Ovary (tissue), 3 donors: ENCODE results near the gene ZFP36.

ENCODE experiments used
- EP300 ChIP-seq: sonication (generic); formaldehyde crosslinking; IDR thresholded peaks from one replicate; pipeline ENCODE4 v1.6.1; 2017; ENCODE audit warnings: antibody characterized with exemption
- TF ChIP-seq, protein P1 (sequence below), 3 donors: fragments of 450-650 bp in 2 of 3; fragments of 200-600 bp in 1 of 3; IDR thresholded peaks; one replicate each; pipeline versions ENCODE4 v1.5.1 to v1.8.0; 2016 to 2022; ENCODE audit warnings: antibody characterized with exemption in 3 of 3, mild to moderate bottlenecking in 1 of 3
- donor health status: DM: no; HTN: no; CAD: no.

DNA sequence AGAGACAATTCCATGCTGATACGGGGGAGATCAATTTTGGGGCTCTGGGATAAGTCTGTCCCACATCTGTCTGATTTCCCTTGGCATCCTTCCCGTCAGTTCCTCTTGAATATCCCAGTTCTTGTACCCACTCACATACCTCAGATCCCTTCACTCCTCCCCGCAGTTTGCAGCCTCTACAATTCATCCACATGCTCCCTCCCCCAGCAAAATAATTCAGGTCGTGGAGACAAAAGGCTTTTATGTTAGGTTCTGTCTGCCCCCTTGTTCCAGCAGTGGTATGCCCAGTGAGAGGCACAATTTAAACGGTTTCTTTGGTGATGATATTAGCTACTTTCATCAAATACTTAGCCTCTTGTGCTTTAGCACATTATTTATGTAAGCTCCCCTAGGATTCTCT lies 19.5 kb downstream of the ZFP36 start:
- TF ChIP-seq, protein P1, sequence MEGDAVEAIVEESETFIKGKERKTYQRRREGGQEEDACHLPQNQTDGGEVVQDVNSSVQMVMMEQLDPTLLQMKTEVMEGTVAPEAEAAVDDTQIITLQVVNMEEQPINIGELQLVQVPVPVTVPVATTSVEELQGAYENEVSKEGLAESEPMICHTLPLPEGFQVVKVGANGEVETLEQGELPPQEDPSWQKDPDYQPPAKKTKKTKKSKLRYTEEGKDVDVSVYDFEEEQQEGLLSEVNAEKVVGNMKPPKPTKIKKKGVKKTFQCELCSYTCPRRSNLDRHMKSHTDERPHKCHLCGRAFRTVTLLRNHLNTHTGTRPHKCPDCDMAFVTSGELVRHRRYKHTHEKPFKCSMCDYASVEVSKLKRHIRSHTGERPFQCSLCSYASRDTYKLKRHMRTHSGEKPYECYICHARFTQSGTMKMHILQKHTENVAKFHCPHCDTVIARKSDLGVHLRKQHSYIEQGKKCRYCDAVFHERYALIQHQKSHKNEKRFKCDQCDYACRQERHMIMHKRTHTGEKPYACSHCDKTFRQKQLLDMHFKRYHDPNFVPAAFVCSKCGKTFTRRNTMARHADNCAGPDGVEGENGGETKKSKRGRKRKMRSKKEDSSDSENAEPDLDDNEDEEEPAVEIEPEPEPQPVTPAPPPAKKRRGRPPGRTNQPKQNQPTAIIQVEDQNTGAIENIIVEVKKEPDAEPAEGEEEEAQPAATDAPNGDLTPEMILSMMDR (IDR thresholded peaks at IDR 0.05): no peak
- no peak for TF ChIP-seq EP300
